GM12878 (cell line): ENCODE data around the gene RPL13A. TPM values are rescaled to one million over a fixed set of nuclear protein-coding genes. Genes with fewer than 3 reads are reported as not detected.

Experiments
- ATF7 ChIP-seq: fragments of 450-650 bp; IDR thresholded peaks from 2 replicates; pipeline ENCODE4 v1.6.1; 2016; ENCODE audit warnings: low read depth, mild to moderate bottlenecking
- BACH1 ChIP-seq: fragments of 450-650 bp; IDR thresholded peaks from 2 replicates; pipeline ENCODE4 v1.6.1; 2017; ENCODE audit warnings: mild to moderate bottlenecking, borderline replicate concordance
- BCL3 ChIP-seq: IDR thresholded peaks from 2 replicates; pipeline ENCODE4 v1.6.1; 2011; ENCODE audit warnings: borderline replicate concordance, low read depth, mild to moderate bottlenecking, moderate library complexity, low read length; ENCODE audit not compliant: insufficient read depth, poor library complexity, severe bottlenecking
- EED ChIP-seq: sonication (generic); IDR thresholded peaks from 2 replicates; pipeline ENCODE4 v1.6.1; 2016; ENCODE audit warnings: antibody characterized with exemption, low read depth
- GATAD2B ChIP-seq: fragments of 450-650 bp; conservative IDR thresholded peaks from 2 replicates; pipeline ENCODE4 v1.6.1; 2017; ENCODE audit warnings: low read depth, mild to moderate bottlenecking, moderate library complexity
- HCFC1 ChIP-seq: fragments of 150-350 bp; IDR thresholded peaks from 2 replicates; pipeline ENCODE4 v1.6.1; 2014; ENCODE audit warnings: low read length
- MEF2B ChIP-seq: fragments of 450-650 bp; IDR thresholded peaks from 2 replicates; pipeline ENCODE4 v1.6.1; 2018; ENCODE audit warnings: mild to moderate bottlenecking, moderate library complexity; ENCODE audit not compliant: partially characterized antibody, poor library complexity, severe bottlenecking
- NBN ChIP-seq: fragments of 450-650 bp; IDR thresholded peaks from 2 replicates; pipeline ENCODE4 v1.6.1; 2016
- NR2F1 ChIP-seq: fragments of 450-650 bp; conservative IDR thresholded peaks from 2 replicates; pipeline ENCODE4 v1.6.1; 2017; ENCODE audit warnings: mild to moderate bottlenecking
- NRF1 ChIP-seq: conservative IDR thresholded peaks from 2 replicates; pipeline ENCODE4 v1.6.1; 2011; ENCODE audit warnings: mild to moderate bottlenecking, low read depth, low read length, improper control_type of control experiment
- PRDM15 ChIP-seq: fragments of 450-650 bp; formaldehyde crosslinking; IDR thresholded peaks from 2 replicates; pipeline ENCODE4 v1.4.0; 2020; ENCODE audit warnings: mild to moderate bottlenecking, moderate library complexity
- RB1 ChIP-seq: fragments of 450-650 bp; formaldehyde crosslinking; IDR thresholded peaks from 2 replicates; pipeline ENCODE4 v1.6.1; 2017; ENCODE audit warnings: mild to moderate bottlenecking, borderline replicate concordance
- SIN3A ChIP-seq: IDR thresholded peaks from 2 replicates; pipeline ENCODE4 v1.6.1; 2012; ENCODE audit warnings: low read depth, low read length, improper control_type of control experiment
- SMARCA5 ChIP-seq: fragments of 450-650 bp; IDR thresholded peaks from 2 replicates; pipeline ENCODE4 v1.6.1; 2017; ENCODE audit warnings: mild to moderate bottlenecking
- SMC3 ChIP-seq: IDR thresholded peaks from 2 replicates; pipeline ENCODE4 v1.6.1; 2011; ENCODE audit warnings: low read length, improper control_type of control experiment, borderline replicate concordance
- SP1 ChIP-seq: IDR thresholded peaks from one replicate; pipeline ENCODE4 v1.6.1; 2011; ENCODE audit warnings: low read depth, low read length
- YBX1 ChIP-seq: fragments of 450-650 bp; IDR thresholded peaks from 2 replicates; pipeline ENCODE4 v1.6.1; 2016; ENCODE audit warnings: antibody characterized with exemption
- ZNF207 ChIP-seq: fragments of 450-650 bp; IDR thresholded peaks from 2 replicates; pipeline ENCODE4 v1.6.1; 2014; ENCODE audit warnings: antibody characterized with exemption, mild to moderate bottlenecking, borderline replicate concordance
- polyA plus RNA-seq, 11 experiments: library from polyadenylated mRNA; depleted of rRNA in 4 of 11; unstranded in 6 of 11; stranded (reverse) in 5 of 11; fragments of >200 nt; fragmentation: Nextera tagmentation in 4 of 11; fragmentation: Illumina TruSeq in 1 of 11; extraction: Ambion mirVana in 4 of 11; extraction: Trizol in 1 of 11; gene quantifications; 1 replicate in 1 of 11; 2 replicates in 10 of 11; pipeline versions ENCODE4 v1.2.1 to v1.2.3, GENCODE V29; 2011 to 2016; ENCODE audit warnings: inconsistent platforms in 2 of 11, missing spikeins in 2 of 11, low read depth in 1 of 11
- total RNA-seq, 4 experiments: library from RNA; depleted of rRNA in 3 of 4; stranded (reverse); fragments of >200 nt in 3 of 4; fragmentation: Illumina TruSeq in 1 of 4; extraction: Trizol in 1 of 4; gene quantifications; 2 replicates each; pipeline versions ENCODE4 v1.2.1 to v1.2.3, GENCODE V29; 2013 to 2021
- TF ChIP-seq, protein P1 (sequence below): IDR thresholded peaks from 2 replicates; pipeline ENCODE4 v1.6.1; 2012; ENCODE audit warnings: low read depth, low read length, improper control_type of control experiment
- TF ChIP-seq, protein P2 (sequence below): fragments of 450-650 bp; IDR thresholded peaks from 2 replicates; pipeline ENCODE4 v1.6.1; 2017; ENCODE audit warnings: mild to moderate bottlenecking, moderate library complexity

The RPL13A gene
- total and polyA plus RNA-seq, 10 of the 15 experiments (the other 5 are each of a cell fraction or from before 2014, with no cell fraction given): 1,426 to 8,961 (median 4,266) TPM

DNA sequence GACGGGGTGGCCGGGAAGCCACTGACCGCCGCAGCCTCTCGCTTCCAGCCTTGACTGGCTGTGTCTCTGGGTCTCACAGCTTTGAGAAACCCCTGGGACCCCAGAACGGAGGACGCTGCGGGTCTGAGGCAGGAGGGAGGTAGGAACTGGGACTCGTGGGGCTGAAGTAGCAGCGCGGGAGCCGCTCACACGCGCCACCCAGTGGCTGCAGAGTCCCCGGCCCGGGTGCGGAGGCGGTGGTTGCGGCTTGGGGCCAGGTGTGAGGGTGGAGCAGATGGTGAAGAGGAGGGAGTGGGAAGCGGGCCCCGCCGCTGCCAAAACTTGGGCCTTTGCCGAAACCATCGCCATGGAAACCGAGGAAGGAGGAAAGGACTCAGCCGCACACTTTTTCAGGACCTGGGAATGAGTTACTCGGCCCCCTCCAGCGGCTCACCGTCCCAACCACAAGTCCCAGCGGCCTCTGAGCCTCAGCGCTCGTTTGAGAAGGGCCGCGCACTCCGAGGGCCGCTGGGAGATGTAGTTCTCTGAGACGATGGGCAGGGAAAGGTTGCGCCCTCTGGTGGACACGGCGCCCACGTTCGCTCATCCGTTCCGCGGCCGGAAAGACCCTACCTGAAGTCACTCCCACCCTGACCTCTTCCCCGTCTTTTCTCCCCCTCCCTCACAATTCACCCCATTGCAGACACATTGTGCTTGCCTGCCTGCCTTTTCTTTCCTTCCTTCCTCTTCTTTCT, 43.9 kb upstream of the RPL13A start (continued):
- peak; percentile 99 for TF ChIP-seq HCFC1
- TF ChIP-seq NBN: peak; percentile 85
- TF ChIP-seq, protein P1, sequence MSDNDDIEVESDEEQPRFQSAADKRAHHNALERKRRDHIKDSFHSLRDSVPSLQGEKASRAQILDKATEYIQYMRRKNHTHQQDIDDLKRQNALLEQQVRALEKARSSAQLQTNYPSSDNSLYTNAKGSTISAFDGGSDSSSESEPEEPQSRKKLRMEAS: peak; percentile 39; the same call in 1 of the 2 replicates
- peak; percentile 88 for TF ChIP-seq SMC3
- no peak for TF ChIP-seq PRDM15 (CRISPR knock-in tag)
- peak; percentile 29; the same call in 1 of the 2 replicates for TF ChIP-seq SIN3A
- peak; percentile 29; the same call in 1 of the 2 replicates for TF ChIP-seq EED
- peak; percentile 84 for TF ChIP-seq ZNF207
- no peak for TF ChIP-seq NRF1
- peak; percentile 37; the same call in 1 of the 2 replicates for TF ChIP-seq ATF7
- TF ChIP-seq, protein P2, sequence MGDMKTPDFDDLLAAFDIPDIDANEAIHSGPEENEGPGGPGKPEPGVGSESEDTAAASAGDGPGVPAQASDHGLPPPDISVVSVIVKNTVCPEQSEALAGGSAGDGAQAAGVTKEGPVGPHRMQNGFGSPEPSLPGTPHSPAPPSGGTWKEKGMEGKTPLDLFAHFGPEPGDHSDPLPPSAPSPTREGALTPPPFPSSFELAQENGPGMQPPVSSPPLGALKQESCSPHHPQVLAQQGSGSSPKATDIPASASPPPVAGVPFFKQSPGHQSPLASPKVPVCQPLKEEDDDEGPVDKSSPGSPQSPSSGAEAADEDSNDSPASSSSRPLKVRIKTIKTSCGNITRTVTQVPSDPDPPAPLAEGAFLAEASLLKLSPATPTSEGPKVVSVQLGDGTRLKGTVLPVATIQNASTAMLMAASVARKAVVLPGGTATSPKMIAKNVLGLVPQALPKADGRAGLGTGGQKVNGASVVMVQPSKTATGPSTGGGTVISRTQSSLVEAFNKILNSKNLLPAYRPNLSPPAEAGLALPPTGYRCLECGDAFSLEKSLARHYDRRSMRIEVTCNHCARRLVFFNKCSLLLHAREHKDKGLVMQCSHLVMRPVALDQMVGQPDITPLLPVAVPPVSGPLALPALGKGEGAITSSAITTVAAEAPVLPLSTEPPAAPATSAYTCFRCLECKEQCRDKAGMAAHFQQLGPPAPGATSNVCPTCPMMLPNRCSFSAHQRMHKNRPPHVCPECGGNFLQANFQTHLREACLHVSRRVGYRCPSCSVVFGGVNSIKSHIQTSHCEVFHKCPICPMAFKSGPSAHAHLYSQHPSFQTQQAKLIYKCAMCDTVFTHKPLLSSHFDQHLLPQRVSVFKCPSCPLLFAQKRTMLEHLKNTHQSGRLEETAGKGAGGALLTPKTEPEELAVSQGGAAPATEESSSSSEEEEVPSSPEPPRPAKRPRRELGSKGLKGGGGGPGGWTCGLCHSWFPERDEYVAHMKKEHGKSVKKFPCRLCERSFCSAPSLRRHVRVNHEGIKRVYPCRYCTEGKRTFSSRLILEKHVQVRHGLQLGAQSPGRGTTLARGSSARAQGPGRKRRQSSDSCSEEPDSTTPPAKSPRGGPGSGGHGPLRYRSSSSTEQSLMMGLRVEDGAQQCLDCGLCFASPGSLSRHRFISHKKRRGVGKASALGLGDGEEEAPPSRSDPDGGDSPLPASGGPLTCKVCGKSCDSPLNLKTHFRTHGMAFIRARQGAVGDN: no peak
- peak; percentile 96 for TF ChIP-seq GATAD2B
- peak; percentile 70 for TF ChIP-seq NR2F1
- TF ChIP-seq RB1: peak; percentile 61; the same call in 1 of the 2 replicates
- peak; percentile 55 for TF ChIP-seq MEF2B
- TF ChIP-seq SMARCA5: peak; percentile 82
- TF ChIP-seq SP1: peak; percentile 63
- TF ChIP-seq BACH1: peak; percentile 37; the same call in 1 of the 2 replicates
- no peak for TF ChIP-seq YBX1
- no peak for TF ChIP-seq BCL3
